RCC 7860 (cell line): Measurements from ENCODE around the gene DAZAP1.
A peak's percentile ranks its signal among the peaks of the same experiment; 100 is the strongest.

Experiments used
- DNase-seq: peaks from one replicate; pipeline ENCODE4 v3.0.0-alpha.2; 2015; ENCODE audit warnings: low spot score
- FAIRE-seq: peaks from 2 replicates; lab custom pipeline; 2012; peaks lifted over from hg19 to GRCh38; lab: Jason Lieb, UNC

DAZAP1 gene

DNA sequence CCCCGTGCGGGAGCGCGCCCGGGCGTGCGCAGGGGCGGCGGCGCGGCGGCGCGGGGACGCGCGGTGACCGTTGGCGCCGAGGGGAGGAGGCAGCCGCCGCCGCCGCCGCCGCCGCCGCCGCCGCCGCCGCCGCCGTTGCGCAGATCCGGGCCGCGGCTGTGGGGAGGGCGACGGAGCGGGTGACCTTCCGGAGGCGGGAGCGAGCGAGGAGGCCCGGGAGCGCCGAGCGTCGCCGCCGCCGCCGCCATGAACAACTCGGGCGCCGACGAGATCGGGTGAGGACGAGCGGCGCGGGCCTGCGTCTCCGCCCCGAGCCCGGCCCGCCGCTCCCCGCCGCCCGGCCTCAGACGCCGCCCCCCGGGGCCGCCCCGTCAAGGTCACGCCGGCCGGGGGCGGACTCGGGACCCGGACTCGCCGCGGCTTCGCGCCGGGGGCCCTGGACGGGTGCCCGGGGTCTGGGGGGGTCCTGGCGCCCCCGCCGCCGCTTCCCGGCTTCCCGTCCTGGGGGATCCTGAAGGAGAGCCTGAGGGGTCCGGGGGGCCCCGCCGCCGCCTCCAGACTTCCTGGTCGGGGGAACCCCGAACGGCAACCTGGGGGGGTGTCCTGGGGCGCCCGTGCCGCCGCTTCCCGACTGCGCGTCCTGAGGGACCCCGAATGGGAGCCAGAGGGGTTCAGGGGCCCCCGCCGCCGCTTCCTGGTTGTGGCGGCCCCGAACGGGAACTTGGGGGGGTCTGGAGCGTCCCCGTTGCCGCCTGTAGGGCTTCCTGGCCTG, at the start of gene DAZAP1:
Gene DAZAP1 (plus strand): TSS at position 59 of the 772 bp plus-strand sequence. CDS start 188 bp downstream, at position 247.
- no peak for DNase-seq
- no peak for FAIRE-seq

DNA sequence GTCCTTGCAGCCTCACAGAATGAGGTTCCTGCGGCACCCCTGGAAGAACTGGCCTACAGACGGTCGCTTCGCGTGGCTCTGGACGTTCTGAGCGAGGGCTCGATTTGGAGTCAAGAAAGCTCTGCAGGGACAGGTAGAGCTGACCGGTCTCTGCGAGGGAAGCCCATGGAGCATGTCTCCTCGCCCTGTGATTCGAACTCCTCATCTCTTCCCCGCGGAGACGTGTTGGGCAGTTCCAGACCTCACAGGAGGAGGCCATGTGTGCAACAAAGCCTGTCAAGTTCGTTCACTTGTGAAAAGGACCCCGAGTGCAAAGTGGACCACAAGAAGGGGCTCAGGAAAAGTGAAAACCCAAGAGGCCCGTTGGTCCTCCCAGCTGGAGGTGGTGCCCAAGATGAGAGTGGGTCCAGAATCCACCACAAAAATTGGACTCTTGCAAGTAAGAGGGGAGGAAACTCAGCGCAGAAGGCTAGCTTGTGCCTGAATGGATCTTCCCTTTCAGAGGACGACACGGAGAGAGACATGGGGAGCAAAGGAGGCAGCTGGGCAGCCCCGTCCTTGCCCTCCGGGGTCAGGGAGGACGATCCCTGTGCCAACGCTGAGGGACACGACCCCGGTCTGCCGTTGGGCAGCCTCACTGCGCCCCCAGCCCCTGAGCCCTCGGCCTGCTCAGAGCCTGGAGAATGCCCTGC, 47.1 kb upstream of the DAZAP1 start:
- DNase-seq (no peak), FAIRE-seq (no peak)

DNA sequence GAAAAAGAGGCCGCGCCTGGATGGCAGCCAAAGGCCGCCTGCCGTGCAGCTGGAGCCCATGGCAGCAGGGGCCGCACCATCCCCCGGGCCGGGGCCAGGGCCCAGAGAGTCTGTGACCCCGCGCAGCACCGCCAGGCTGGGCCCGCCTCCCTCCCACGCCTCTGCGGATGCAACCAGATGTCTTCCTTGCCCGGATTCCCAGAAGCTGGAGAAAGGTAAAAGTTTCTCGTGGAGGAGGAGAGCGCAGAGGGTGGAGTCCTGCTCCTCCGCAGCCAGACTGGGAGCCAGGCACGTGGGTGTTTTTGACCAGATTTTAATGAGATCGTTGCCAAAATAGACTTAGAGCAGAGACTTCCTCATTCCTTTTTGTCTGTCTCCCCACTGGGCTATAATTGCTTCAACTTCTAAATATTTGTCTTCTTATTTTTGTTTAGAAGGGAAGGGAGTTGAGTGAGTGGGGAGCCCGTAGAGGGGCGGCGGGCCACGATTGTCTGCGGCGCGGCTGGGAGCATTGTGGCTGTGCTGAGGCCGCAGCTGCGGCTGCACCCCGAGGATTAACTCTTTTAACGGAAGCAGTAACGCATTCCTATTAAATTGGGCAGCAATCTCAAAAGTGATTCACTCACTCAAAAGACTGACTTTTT, 46.4 kb upstream of the DAZAP1 start:
- FAIRE-seq (no peak), DNase-seq (peak; percentile 28)

DNA sequence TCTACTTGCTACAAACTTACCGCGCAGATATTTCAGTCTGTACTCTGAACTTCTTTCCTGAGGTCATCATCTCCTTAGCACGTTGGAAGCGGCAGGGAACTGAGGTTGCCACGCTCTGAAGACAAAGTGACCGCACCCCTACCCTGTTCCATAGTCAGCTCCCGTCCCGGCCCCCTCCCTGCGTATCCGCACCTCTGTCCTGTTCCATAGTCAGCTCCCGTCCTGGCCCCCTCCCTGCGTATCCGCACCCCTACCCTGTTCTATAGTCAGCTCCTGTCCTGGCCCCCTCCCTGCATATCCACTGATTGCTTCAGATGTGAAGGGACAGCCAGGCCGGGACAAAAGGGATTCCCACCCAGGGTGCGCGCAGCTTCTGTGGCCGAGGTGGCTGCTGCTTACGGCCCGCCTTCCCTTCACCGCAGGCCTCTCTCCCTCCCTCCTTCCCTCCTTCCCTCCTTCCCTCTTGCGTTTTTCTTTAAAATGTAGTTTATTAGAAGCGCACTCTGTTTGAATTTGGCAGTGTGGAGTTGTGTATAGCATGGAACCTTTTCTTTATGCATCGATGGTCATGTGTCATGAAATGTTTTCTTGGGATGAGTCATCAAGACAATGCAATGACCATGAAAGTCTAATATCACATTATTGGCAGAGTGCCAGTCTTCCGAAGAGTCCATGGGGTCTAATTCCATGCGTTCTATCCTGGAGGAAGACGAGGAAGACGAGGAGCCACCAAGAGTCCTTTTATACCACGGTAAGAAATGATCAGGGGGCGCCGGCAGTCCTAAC, 45.6 kb upstream of the DAZAP1 start:
- peak; percentile 89 for FAIRE-seq
- peak; percentile 91 for DNase-seq

DNA sequence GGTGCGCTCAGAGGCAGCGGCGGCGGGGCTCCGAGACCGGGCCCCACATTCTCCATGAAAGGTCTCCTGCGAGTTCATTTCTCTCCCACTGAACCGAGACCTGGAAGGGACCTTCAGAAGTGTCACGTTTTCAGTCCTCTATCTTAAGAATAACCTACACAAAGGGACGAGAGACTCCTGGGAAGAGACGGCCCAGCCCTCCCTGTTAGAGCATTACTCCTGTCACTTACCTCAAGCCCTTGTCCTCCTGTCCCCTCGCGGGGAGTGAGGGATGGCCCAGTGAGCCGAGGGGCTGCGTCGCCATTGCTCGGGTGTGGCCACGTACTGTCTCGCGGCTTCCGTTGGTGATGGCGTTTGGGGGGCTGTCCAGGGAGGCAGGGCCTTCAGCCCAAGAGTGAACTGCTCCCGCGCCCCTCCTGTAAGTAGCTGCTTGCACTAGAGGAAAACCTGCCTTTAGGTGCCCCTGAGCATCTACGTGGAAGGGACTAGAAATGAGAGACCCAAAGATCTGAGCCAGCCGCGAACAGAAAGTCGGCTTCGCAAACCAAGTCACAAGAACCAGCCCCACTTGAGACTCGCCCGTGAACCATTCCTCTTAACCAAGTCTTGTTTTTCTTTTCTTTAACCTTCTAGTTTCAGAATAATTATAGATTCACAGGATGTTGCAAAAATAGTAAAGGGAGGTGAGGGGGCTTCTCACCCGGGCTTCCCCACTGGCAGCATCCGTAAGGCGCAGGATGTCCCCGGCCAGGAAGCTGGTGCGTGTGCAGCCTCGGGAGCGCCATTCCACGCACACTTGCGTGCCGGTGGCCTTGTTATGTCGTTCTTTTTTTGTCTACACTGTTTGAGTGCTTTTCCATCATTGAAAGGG, 44.8 kb upstream of the DAZAP1 start:
- DNase-seq: no peak
- no peak for FAIRE-seq

DNA sequence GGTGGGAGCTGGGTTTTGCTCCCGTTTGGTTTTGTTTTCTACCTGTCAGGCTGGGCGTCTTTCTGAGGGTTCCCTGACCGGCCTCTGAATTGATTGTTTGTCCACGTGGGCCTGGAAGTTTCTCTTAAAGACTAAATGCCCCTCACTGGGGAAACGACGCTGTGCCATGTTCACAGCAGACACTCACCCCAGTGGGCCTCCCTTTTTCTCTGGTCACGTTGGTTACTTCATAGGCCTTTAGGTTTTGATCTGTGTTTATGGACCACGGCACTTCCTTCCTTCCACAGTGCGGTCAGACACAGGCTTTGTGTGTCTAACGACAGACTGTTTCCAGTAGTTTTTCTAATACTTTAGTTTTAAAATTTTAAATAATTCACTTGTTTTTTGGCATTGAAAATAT, 43.8 kb upstream of the DAZAP1 start:
- DNase-seq (no peak), FAIRE-seq (no peak)

DNA sequence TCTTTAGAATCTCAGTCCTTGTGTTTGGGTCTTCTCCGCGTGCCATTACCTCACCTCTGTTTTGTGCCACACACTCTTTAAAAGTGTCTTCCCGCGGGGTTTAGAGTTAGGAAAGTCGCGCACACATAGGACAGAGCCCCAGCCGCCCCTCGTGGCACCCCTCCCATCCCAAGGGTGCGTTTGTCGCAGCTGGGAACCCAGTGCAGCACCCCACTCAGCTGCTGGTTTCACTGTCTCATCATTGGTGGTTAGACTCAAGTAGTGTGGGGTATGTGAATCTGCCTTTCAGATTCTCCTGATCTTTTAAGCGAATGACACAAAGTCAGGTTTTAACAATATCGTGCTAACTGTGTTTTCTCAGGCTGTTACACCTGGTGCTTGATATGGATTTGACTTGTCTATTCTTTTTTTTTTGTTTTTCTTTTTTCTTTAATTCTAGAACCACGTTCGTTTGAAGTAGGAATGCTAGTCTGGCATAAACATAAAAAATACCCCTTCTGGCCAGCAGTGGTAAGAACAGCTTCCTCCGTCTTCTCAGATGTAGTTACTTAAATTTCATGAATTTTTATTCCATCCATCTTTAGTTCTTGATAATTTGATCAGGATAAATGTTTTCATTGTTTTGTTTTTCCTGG, 43.2 kb upstream of the DAZAP1 start:
- FAIRE-seq: no peak
- no peak for DNase-seq

DNA sequence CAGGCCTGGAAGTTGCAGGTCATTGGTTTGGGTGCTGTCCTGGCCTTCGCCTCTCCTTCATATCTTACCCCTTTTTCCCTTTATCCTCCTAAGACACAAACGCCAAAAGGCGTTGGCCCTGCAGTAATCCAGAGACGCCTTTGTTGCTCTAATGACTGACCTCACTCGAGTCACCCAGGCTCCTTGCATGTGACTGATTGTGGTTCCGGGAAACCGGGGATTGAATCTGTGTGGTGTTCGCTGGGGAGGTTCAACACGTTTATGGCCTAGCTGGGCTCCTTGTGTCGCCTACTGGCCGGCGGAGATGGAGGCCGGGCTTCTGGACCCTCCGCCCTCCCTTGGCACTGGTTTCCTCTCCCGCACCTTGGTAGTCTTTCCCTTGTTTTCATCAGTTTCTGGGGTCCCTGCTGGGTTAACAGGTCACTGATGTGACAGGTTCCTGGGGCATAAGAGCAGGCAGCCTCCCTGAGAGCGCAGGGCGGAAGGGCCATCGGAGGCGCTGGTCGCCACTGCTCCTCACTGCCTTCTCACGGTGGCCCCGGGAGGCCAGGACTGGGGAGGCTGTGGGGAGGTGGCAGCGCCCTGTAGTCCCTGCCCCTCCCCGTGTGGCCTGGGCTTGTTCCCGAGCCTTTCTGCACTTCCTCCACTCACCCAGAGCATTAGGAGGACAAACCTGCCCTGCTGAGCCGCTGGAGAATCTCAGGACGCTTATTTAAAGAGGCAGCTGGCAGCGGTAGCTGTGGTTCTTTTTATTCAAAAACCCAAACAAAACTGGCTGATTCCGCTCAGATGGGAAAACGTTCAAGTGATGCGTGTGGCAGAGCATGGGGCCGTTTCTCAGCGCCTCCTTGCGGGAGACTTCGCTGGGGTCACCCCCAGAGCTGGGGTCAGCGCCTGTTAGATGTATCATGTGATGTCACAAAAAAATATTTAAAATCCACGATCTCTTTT, 41.8 kb upstream of the DAZAP1 start:
- no peak for DNase-seq
- no peak for FAIRE-seq

DNA sequence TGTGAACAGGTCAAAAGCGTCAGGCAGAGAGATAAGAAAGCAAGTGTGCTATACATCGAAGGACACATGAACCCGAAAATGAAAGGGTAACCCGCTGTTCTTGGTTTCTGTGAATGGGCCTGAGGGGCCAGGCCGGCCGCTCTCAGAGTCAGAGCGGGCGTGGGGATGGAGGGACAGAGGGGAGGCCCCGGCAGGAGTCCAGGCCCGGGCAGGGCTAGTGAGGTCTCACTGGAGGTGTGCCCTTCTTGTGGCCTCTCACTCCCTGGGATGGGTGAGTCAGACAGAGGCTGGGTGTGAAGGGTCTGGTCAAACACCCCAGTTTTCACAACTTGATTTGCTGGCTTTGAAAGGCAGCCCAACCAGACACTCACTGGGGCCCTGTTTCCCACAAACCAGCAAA, 41.1 kb upstream of the DAZAP1 start:
- DNase-seq (no peak), FAIRE-seq (no peak)

DNA sequence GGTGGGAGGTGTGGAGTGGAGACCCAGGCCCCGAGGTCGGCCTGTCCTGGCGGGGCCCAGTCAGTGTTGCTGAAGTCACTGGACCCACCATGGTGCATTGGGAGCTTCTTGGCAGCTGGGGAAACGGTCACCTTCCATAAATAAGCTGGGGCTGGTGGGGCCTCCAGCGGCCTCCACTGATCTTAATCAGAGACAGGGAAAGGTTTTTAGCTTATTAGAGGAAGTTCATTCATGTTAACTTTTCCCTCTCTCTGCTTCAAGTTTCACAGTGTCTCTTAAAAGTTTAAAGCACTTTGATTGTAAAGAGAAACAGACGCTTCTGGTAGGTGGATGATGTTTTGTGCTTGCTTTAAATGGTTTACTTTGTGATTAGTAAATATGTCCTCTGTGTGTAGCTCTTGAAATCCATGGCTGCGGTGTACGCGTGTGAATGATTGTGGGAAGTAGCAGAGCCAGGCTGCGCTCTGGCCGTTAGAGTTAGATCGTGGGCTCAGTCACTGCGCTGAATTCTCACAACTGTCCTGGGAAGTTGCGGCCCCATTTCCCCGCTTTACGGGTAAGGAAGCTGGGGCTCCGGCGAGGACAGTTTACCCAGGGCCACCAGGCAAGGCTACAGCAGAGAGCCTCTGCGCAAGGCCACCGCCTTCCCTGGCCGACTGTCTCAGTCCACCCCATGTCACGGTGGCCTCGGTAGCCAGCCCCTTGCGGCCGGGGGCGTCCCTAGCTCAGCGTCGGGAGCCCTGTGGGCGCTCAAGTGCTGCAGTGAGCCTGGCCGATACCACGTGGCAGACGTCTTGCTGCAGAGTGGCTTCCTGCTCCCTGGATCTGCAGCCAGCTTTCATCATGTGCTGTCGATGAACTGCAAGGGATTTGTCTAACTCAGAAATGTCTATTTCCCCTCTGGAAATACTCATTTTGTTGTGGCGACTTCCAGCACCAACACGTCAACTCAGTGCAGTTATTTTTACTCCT, 40.2 kb upstream of the DAZAP1 start:
- FAIRE-seq (no peak), DNase-seq (no peak)

DNA sequence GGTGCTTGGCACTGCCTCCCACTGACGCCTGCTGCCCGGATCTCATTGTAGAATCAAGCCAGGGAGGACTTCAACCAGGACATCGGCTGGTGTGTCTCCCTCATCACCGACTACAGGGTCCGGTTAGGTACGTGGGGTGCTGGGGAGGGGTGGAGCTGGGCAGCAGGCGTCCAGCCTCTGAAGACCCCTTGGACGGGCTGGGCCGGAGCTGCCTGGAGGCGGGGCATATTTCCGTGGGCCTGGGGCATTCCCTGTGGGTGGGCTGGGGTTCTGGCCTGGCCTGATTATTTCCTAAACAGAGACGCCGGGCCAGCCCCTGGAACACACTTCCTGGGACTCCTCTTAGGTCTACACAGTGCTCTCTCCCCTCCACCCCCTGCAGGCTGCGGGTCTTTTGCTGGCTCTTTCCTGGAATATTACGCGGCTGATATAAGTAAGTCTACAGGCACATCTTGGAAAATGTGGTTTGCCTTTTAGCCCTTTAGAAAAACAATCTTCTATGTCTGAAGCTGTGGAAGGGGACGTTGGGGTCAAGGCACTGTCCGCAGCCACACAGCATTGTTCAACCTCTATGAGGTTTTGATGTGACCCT, 38.1 kb upstream of the DAZAP1 start:
- DNase-seq (no peak), FAIRE-seq (no peak)

DNA sequence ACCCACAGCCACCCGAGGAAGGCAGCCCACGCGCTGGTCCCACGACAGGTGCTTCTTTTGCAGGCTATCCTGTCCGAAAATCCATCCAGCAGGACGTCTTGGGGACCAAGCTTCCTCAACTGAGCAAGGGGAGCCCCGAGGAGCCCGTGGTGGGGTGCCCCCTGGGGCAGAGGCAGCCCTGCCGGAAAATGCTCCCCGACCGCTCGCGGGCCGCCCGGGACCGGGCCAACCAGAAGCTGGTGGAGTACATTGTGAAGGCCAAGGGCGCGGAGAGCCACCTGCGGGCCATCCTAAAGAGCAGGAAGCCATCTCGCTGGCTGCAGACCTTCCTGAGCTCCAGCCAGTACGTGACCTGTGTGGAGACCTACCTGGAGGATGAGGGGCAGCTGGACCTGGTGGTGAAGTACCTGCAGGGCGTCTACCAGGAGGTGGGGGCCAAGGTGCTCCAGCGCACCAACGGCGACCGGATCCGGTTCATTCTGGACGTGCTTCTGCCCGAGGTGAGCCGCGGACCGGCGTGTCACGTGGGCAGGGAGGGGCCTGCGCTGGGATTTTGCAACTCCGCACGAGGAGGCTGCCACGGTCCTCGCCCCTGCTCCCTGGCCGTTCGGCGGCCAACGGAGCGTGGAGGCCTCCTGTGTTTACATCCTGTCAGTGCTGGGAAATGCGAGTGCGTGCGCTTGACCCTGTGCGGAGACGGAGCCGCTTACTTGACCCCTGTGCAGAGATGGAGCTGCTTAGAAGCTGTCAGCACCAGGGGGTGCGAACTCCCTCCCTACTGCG, 36.6 kb upstream of the DAZAP1 start:
- FAIRE-seq: no peak
- DNase-seq: no peak

DNA sequence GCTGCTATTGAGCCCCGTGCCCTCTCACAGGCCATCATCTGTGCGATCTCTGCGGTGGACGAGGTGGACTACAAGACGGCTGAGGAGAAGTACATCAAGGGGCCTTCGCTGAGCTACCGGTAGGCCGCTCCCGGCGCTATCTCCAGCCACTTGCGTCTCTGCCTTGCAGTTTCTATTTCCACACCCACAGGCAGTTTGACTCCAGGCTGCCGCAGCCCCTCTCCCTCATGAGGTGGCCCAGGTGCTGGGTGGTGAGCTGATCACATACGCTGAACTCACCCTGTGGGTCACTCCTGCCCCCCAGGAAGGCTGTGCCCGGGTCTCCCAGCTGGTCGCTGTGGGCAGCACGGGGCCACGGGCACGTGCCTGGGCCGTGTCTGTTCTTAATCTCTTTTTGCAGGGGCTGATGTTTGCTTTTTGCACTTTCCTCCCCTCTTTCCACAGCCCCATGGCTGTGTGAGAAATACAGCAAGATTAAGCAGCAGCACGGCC, 34.3 kb upstream of the DAZAP1 start:
- no peak for DNase-seq
- no peak for FAIRE-seq

DNA sequence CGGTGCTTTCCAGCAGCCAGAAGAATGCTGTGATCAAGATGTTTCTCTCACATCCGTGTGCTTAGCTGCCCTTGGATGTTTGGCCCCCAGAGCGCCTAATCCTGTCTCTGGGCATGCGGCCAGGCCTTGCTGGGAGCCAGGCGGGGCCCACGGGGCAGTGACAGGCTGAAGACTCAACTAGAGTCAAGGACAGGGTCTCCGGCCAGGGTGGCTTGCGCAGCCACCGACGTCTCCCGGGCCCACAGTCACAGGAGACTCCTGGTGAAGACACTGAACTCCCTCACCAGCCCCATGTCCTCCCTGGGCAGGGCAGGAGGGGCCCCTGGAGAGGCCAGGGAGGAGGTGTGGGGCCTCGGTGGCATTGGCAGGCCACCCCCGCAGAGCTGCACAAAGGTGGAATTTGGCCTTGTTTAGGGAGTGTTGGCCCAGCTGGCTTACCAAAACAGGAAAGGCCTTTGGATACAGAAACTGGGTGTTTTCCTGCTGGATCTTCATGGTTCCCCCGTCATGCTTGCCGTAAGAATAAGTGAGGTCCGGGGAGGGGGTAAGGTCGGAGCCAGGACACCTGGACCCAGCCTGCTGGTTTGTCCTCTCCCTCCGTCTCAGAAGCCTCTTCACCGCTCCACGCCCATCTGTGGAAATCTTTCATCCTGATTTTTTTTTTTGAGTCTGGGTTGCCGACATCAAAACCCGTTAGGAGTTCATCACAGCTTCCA, 33.7 kb upstream of the DAZAP1 start:
- FAIRE-seq: no peak

DNA sequence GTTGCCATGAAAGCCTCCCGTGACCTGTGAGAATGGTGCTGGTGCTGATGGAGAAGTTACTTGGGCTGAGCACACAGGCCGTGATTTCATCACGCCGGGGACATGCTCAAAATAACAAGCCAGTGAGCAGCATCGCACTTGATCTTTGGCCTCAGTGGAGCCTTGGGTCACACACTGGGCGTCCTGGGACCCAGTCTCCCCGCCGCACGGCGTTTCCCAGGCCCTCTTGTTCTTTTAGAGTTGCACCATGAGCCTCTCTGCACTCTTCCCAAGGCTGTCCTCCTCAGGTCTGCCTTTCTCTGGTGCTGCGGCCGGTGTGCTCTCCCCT, 33.2 kb upstream of the DAZAP1 start:
- FAIRE-seq (no peak), DNase-seq (no peak)

More for the DNA sequence above, 33.7 kb upstream of the DAZAP1 start:
- DNase-seq: no peak

DNA sequence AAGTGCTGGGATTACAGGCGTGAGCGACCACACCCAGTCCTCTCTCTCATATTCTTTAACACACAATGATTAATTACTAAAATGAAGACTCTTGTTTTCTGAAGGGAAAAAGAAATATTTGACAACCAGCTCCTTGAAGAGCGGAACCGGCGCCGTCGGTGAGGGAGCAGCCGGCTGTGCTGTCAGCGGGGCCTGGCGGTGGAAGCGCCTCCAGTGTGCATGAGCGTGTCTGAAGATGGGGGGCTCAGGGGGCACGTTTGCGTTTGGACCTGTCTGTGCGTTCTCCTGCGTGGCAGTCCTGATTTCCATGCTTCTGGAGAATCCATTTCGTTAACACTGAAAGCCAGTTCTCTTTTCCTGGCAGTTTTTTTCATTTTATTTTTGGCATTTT, 31.0 kb upstream of the DAZAP1 start:
- no peak for FAIRE-seq
- DNase-seq: no peak
